A673 (cell line): ENCODE data around the gene MYO3A. TPM values are rescaled to one million over a fixed set of nuclear protein-coding genes. Genes with fewer than 3 reads are reported as not detected.
"Not testable (repeated sequence)": the region's sequence is repeated elsewhere in the genome, so short reads cannot be mapped to it uniquely, and the experiment has no call there.

Experiments used
- BruUV-seq: library from RNA; stranded (reverse); fragments of 400-500 nt; replicated peaks from 2 replicates; lab custom pipeline; 2021; lab: Mats Ljungman, UMichigan
- CTCF ChIA-PET: fragments of 300-600 bp; sonication (Branson Sonifier 250); formaldehyde crosslinking; loops from one replicate; lab custom pipeline; 2022; ENCODE audit warnings: antibody characterized with exemption; lab: Charles Lee
- POLR2A ChIA-PET: fragments of 300-600 bp; sonication (Branson Sonifier 250); formaldehyde crosslinking; loops from one replicate; lab custom pipeline; 2022; ENCODE audit warnings: antibody characterized with exemption; ENCODE audit not compliant: low non-redundant PET; lab: Charles Lee
- DNase-seq: peaks from one replicate; pipeline ENCODE4 v3.0.0-alpha.2; 2015; ENCODE audit warnings: low spot score
- H3K27ac ChIP-seq: fragments of 200-600 bp; sonication (generic); 2 replicates; pipeline ENCODE4 v1.5.1; 2016; ENCODE audit warnings: mixed run types, low read depth, mild to moderate bottlenecking, mixed read lengths, antibody characterized with exemption, low read length; ENCODE audit not compliant: poor library complexity, severe bottlenecking
- H3K27me3 ChIP-seq: fragments of 200-600 bp; sonication (generic); replicated peaks from 2 replicates; pipeline ENCODE4 v1.6.1; 2017; ENCODE audit warnings: mixed run types, low read depth, mild to moderate bottlenecking, mixed read lengths, antibody characterized with exemption, low read length; ENCODE audit not compliant: insufficient read depth, poor library complexity
- H3K36me3 ChIP-seq: fragments of 200-600 bp; sonication (generic); 2 replicates; pipeline ENCODE4 v1.6.1; 2016; ENCODE audit warnings: mixed run types, mild to moderate bottlenecking, mixed read lengths, antibody characterized with exemption, low read length; ENCODE audit not compliant: insufficient read depth, poor library complexity, severe bottlenecking
- H3K4me1 ChIP-seq: fragments of 200-600 bp; sonication (generic); 2 replicates; pipeline ENCODE4 v1.6.1; 2017; ENCODE audit warnings: mixed run types, mild to moderate bottlenecking, mixed read lengths, antibody characterized with exemption, low read length; ENCODE audit not compliant: insufficient read depth, poor library complexity, severe bottlenecking
- H3K4me3 ChIP-seq: fragments of 200-600 bp; sonication (generic); 2 replicates; pipeline ENCODE4 v1.5.1; 2016; ENCODE audit warnings: low read depth, mixed run types, mild to moderate bottlenecking, mixed read lengths, low read length; ENCODE audit not compliant: poor library complexity, severe bottlenecking
- H3K9me3 ChIP-seq: fragments of 200-600 bp; sonication (generic); 2 replicates; pipeline ENCODE4 v1.6.1; 2016; ENCODE audit warnings: mixed run types, low read depth, mild to moderate bottlenecking, mixed read lengths, antibody characterized with exemption, low read length; ENCODE audit not compliant: poor library complexity, severe bottlenecking
- CTCF ChIP-seq: fragments of 300-800, 200-600 bp; sonication (generic); conservative IDR thresholded peaks from 2 replicates; pipeline ENCODE4 v1.5.1; 2017; ENCODE audit warnings: low read depth, mild to moderate bottlenecking, antibody characterized with exemption, low read length, moderate library complexity, mixed read lengths
- EZH2 ChIP-seq: fragments of 200-600 bp; sonication (generic); IDR thresholded peaks from 2 replicates; pipeline ENCODE4 v1.6.1; 2017; ENCODE audit warnings: borderline replicate concordance, low read depth, mild to moderate bottlenecking, mixed read lengths, antibody characterized with exemption, low read length; ENCODE audit not compliant: poor library complexity, severe bottlenecking
- intact Hi-C: fragments of 100-400 bp; cut with micrococcal nuclease; formaldehyde crosslinking; loops from one replicate; pipeline ENCODE4 v1.10.0; 2022; ENCODE audit not compliant: unreplicated experiment
- total RNA-seq: library from RNA; stranded (reverse); gene quantifications from 2 replicates; pipeline ENCODE4 v1.2.3, GENCODE V29; 2021

Gene MYO3A
- total RNA-seq, 1 experiment from 2014 or later, result 0.88 TPM

- BruUV-seq, result no TSS peak
- Histone ChIP-seq H3K9me3 (no peaks in the 10 kb centered on the region), H3K4me3 (no peak overlapping the region), H3K27me3 (peaks cover 15% of the 10 kb centered on the region), H3K4me1 (no peaks in the 10 kb centered on the region), H3K36me3 (no peaks in the 10 kb centered on the region), H3K27ac (no peak overlapping the region)
- POLR2A ChIA-PET, result no interaction called here
- TF ChIP-seq CTCF (no peak), EZH2 (no peak)
- CTCF ChIA-PET, result no interaction called here
- DNase-seq, result no peak
- intact Hi-C loops, result no loop called here
Measured at GRCh38 chr10:26000971-26001370, 66.9 kb downstream of the MYO3A start.

- intact Hi-C loops, BruUV-seq, CTCF ChIA-PET, POLR2A ChIA-PET, DNase-seq, H3K36me3 ChIP-seq, H3K4me3 ChIP-seq, H3K4me1 ChIP-seq, H3K27ac ChIP-seq, H3K9me3 ChIP-seq: not testable (repeated sequence)
- peaks cover 15% of the 10 kb centered on the region for H3K27me3 ChIP-seq
Measured at GRCh38 chr10:26002466-26002865, 68.4 kb downstream of the MYO3A start.

- TF ChIP-seq CTCF, result no peak
- TF ChIP-seq EZH2, result no peak
- Histone ChIP-seq H3K4me3 (no peak overlapping the region), H3K36me3 (no peaks in the 10 kb centered on the region), H3K27me3 (no peaks in the 10 kb centered on the region), H3K4me1 (no peaks in the 10 kb centered on the region), H3K27ac (no peak overlapping the region), H3K9me3 (no peaks in the 10 kb centered on the region)
- BruUV-seq, result no TSS peak
- ChIA-PET POLR2A (no interaction called here), CTCF (no interaction called here)
- no peak for DNase-seq
- intact Hi-C loops, result no loop called here
Measured at GRCh38 chr10:26015092-26015491, 81.1 kb downstream of the MYO3A start.

GRCh38 chr10:26022831-26023230, 88.8 kb downstream of the MYO3A start:
- Histone ChIP-seq H3K27me3 (no peaks in the 10 kb centered on the region), H3K9me3 (no peaks in the 10 kb centered on the region), H3K27ac (no peak overlapping the region), H3K36me3 (no peaks in the 10 kb centered on the region), H3K4me3 (no peak overlapping the region), H3K4me1 (no peaks in the 10 kb centered on the region)
- POLR2A ChIA-PET, result no interaction called here
- intact Hi-C loops, result no loop called here
- CTCF ChIA-PET, result no interaction called here
- DNase-seq, result no peak
- BruUV-seq, result no TSS peak
- TF ChIP-seq EZH2 (no peak), CTCF (no peak)
